SIG-M5 (cell line): ENCODE results near the gene IMPG1.
"Not testable (repeated sequence)": the region's sequence is repeated elsewhere in the genome, so short reads cannot be mapped to it uniquely, and the experiment has no call there.

Source experiments
- DNase-seq: peaks from one replicate; lab custom pipeline; 2025; lab: John Stamatoyannopoulos, UW

Gene IMPG1

GRCh38 chr6:75946146-75946831 lies 126.2 kb downstream of the IMPG1 start:
- no peak for DNase-seq

- no peak for DNase-seq
Observed at GRCh38 chr6:75943381-75943780, 129.1 kb downstream of the IMPG1 start.

- no peak for DNase-seq
Observed at GRCh38 chr6:75941509-75941908, 131.0 kb downstream of the IMPG1 start.

GRCh38 chr6:75940564-75940963 lies 131.9 kb downstream of the IMPG1 start:
- no peak for DNase-seq

- no peak for DNase-seq
Observed at GRCh38 chr6:75937846-75938245, 134.6 kb downstream of the IMPG1 start.

GRCh38 chr6:75936682-75937081 lies 135.8 kb downstream of the IMPG1 start:
- no peak for DNase-seq

- no peak for DNase-seq
Observed at GRCh38 chr6:75935473-75935793, 137.0 kb downstream of the IMPG1 start.

GRCh38 chr6:75934643-75935472 lies 137.6 kb downstream of the IMPG1 start:
- no peak for DNase-seq

- no peak for DNase-seq
Observed at GRCh38 chr6:75933387-75933975, 139.0 kb downstream of the IMPG1 start.

GRCh38 chr6:75932067-75932466 lies 140.4 kb downstream of the IMPG1 start:
- no peak for DNase-seq

GRCh38 chr6:75931011-75931680 lies 141.3 kb downstream of the IMPG1 start:
- no peak for DNase-seq

- DNase-seq = no peak
Observed at GRCh38 chr6:75926293-75927168, 145.9 kb downstream of the IMPG1 start.

- DNase-seq = no peak
Observed at GRCh38 chr6:75922226-75922625, 150.2 kb downstream of the IMPG1 start.

- no peak for DNase-seq
Observed at GRCh38 chr6:75913040-75913439, 159.4 kb downstream of the IMPG1 start.

- DNase-seq = no peak
Observed at GRCh38 chr6:75907444-75907843, 165.0 kb downstream of the IMPG1 start.

- DNase-seq = no peak
Observed at GRCh38 chr6:75906871-75907270, 165.6 kb downstream of the IMPG1 start.

GRCh38 chr6:75905129-75905528 lies 167.3 kb downstream of the IMPG1 start:
- not testable (repeated sequence) for DNase-seq

GRCh38 chr6:75900216-75900615 lies 172.2 kb downstream of the IMPG1 start:
- DNase-seq = not testable (repeated sequence)

GRCh38 chr6:75896526-75896925 lies 175.9 kb downstream of the IMPG1 start:
- no peak for DNase-seq

GRCh38 chr6:75893776-75894152 lies 178.7 kb downstream of the IMPG1 start:
- no peak for DNase-seq

GRCh38 chr6:75893058-75893775 lies 179.2 kb downstream of the IMPG1 start:
- no peak for DNase-seq
